HG02870 (cell line): Measurements from ENCODE around the gene CPXCR1.
"Not testable (repeated sequence)": the region's sequence is repeated elsewhere in the genome, so short reads cannot be mapped to it uniquely, and the experiment has no call there.

Experiments used
- ATAC-seq: cut with Tn5 transposase; IDR thresholded peaks from one replicate; pipeline ENCODE4 v1.9.1; 2021; ENCODE audit warnings: mild to moderate bottlenecking, moderate library complexity; ENCODE audit not compliant: unreplicated experiment

CPXCR1 gene

GRCh38 chrX:88746925-88747324, at the start of gene CPXCR1:
Gene CPXCR1, plus strand, starts transcription at chrX:88747225. Its CDS starts 6,190 bp downstream, at chrX:88753415.
- no peak for ATAC-seq

- no peak for ATAC-seq
These were observed 11.2 kb upstream of the CPXCR1 start for GRCh38 chrX:88735835-88736234.

GRCh38 chrX:88746215-88746614, 810 bp upstream of the CPXCR1 start:
- not testable (repeated sequence) for ATAC-seq

GRCh38 chrX:88752339-88752738, 5.3 kb downstream of the CPXCR1 start:
- ATAC-seq: not testable (repeated sequence)

GRCh38 chrX:88789825-88790224, 42.8 kb downstream of the CPXCR1 start:
- no peak for ATAC-seq
